NT2/D1 (cell line): ENCODE results near the gene PTPRK.
"Not testable (repeated sequence)": the region's sequence is repeated elsewhere in the genome, so short reads cannot be mapped to it uniquely, and the experiment has no call there.

ENCODE experiments used
- SUZ12 ChIP-seq: IDR thresholded peaks from 2 replicates; pipeline ENCODE4 v1.6.1; 2011; ENCODE audit not compliant: insufficient read length, insufficient read depth; ENCODE audit errors: extremely low read depth
- YY1 ChIP-seq: IDR thresholded peaks from 2 replicates; pipeline ENCODE4 v1.6.1; 2011; ENCODE audit not compliant: insufficient read length, insufficient read depth
- ZNF274 ChIP-seq: IDR thresholded peaks from 2 replicates; pipeline ENCODE4 v1.6.1; 2011; ENCODE audit warnings: mild to moderate bottlenecking, low read depth, low read length

- TF ChIP-seq ZNF274, YY1, SUZ12: not testable (repeated sequence)
Observed at GRCh38 chr6:127978185-127978584, 542.2 kb downstream of the PTPRK start.
